HG02610 (cell line): ENCODE results near the gene NOL11.
"Not testable (repeated sequence)": the region's sequence is repeated elsewhere in the genome, so short reads cannot be mapped to it uniquely, and the experiment has no call there.

Source experiments
- ATAC-seq: cut with Tn5 transposase; IDR thresholded peaks from one replicate; pipeline ENCODE4 v1.9.1; 2021; ENCODE audit warnings: mild to moderate bottlenecking, moderate library complexity; ENCODE audit not compliant: unreplicated experiment

Gene NOL11

GRCh38 chr17:67752160-67752559 is 34.4 kb downstream of the NOL11 start:
- not testable (repeated sequence) for ATAC-seq

GRCh38 chr17:67753026-67753425 is 35.3 kb downstream of the NOL11 start:
- no peak for ATAC-seq

GRCh38 chr17:67754001-67754400 is 36.3 kb downstream of the NOL11 start:
- no peak for ATAC-seq

- ATAC-seq, result not testable (repeated sequence)
Measured at GRCh38 chr17:67754686-67755085, 37.0 kb downstream of the NOL11 start.

- ATAC-seq, result not testable (repeated sequence)
Measured at GRCh38 chr17:67756766-67757165, 39.0 kb downstream of the NOL11 start.

GRCh38 chr17:67759355-67760171 is 41.8 kb downstream of the NOL11 start:
- no peak for ATAC-seq

- ATAC-seq, result no peak
Measured at GRCh38 chr17:67765623-67766022, 47.9 kb downstream of the NOL11 start.

GRCh38 chr17:67769231-67769630 is 51.5 kb downstream of the NOL11 start:
- no peak for ATAC-seq

- ATAC-seq, result no peak
Measured at GRCh38 chr17:67770539-67770938, 52.8 kb downstream of the NOL11 start.

GRCh38 chr17:67772679-67773078 is 54.9 kb downstream of the NOL11 start:
- ATAC-seq, result no peak

- ATAC-seq, result no peak
Measured at GRCh38 chr17:67773246-67773645, 55.5 kb downstream of the NOL11 start.

- ATAC-seq, result no peak
Measured at GRCh38 chr17:67779098-67779672, 61.4 kb downstream of the NOL11 start.

- no peak for ATAC-seq
Measured at GRCh38 chr17:67784364-67785121, 66.8 kb downstream of the NOL11 start.

GRCh38 chr17:67785122-67785477 is 67.4 kb downstream of the NOL11 start:
- ATAC-seq, result no peak

- ATAC-seq, result no peak
Measured at GRCh38 chr17:67785504-67785903, 67.8 kb downstream of the NOL11 start.
